ENCODE data around the gene SMIM41.

The SMIM41 gene

DNA sequence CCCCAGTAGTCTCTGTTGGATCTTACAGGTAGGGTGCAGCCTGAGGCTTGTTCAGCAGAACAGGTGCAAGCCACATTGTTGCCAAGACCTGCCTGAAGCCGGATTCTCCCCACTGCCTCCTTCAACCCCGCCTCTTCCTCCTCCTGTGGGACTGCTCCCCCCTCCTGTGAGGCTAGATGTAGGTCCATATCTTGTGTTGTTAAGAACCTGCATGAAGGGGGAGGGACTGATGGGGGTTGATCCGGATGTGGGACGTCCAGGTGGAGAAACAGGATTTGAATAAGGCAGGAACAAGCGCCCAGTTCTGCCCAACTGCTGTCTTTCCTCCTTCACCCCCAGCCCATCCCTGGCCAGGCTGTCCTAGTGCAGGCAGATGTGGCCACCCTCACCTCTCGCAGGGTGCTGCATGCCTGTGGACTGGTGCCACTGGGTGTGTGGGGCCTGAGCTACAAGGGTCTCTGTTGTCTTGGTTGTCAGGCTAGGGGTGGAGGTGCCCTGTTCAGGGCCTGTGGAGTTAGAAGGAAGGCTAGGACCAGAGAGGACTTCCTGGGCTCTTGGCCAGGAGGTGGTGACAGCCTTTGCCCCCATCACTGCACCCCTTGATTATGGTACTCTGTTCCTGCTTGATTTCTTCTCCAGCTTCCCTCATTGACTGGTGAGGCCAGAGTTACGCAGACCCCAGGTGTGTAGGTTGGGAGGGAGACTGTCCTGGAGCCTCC is 26.9 kb upstream of the SMIM41 start:
- DNase-seq, result no peak

DNA sequence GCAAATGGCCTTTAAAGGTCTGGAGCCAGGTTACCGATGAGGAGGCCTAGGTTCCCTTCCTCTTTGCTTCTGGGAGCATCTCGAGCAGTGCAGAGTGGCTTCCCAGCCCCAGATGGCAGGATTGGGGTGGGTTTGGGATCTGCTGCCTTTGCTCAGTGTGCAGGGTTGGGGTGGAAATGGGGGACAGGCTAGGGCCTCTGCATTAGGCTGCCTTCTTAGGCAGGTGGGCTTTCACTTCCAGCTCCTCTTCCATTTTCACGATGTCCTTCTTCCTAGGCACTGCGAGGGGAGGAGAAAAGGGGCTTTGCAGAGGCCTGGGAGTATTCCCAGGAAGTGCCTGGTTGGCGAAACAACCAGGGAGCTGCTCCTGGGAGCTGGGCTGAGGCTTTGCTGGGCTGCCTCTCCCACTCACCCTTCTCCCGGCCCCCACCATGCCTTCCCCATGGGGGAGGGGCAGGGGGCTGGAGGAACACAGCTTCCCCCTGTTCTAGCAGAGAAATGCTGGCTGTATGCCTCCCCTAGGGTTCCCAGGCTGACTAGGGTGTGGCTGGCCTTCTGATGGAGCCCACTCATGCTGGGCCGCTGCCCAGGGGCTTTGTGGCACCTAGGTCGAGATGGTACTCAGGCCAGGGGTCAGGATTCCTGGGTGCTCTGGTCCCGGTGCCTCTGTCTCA is 25.8 kb upstream of the SMIM41 start:
- DNase-seq, result no peak

DNA sequence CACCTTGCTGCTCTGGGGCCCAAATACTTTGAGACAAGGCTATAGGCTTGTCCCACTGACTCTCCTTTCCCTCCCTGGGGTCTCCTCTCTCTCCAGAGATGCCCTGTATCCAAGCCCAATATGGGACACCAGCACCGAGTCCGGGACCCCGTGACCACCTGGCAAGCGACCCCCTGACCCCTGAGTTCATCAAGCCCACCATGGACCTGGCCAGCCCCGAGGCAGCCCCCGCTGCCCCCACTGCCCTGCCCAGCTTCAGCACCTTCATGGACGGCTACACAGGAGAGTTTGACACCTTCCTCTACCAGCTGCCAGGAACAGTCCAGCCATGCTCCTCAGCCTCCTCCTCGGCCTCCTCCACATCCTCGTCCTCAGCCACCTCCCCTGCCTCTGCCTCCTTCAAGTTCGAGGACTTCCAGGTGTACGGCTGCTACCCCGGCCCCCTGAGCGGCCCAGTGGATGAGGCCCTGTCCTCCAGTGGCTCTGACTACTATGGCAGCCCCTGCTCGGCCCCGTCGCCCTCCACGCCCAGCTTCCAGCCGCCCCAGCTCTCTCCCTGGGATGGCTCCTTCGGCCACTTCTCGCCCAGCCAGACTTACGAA is 25.2 kb upstream of the SMIM41 start:
- DNase-seq, result no peak

DNA sequence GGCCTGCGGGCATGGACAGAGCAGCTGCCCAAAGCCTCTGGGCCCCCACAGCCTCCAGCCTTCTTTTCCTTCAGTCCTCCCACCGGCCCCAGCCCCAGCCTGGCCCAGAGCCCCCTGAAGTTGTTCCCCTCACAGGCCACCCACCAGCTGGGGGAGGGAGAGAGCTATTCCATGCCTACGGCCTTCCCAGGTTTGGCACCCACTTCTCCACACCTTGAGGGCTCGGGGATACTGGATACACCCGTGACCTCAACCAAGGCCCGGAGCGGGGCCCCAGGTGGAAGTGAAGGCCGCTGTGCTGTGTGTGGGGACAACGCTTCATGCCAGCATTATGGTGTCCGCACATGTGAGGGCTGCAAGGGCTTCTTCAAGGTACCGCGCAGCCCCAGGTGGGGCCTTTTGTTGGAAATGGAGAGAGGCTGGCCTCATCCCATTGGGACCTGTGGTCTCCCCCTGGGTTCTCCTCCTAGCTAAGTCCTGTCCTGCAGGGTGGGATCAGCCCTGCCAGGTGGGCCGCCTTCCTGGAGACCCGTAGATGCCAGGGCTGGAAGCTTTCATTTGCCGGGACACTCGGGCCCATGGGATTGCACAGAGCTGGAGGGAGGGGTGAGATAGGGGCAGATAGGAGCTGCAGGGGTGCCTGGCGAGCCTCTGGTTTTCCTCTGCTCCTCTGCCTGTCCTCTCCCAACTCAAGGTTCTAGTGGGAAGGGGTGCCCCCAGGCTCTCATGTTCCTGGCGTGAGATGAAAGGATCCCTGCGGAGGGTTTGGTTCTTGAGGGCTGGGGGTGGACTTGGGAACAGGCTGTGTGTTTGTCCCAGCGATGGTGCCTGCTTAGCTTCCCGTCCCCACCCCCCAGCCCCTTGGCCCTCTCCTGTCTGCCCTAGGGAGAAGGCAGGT is 24.4 kb upstream of the SMIM41 start:
- DNase-seq, result no peak

DNA sequence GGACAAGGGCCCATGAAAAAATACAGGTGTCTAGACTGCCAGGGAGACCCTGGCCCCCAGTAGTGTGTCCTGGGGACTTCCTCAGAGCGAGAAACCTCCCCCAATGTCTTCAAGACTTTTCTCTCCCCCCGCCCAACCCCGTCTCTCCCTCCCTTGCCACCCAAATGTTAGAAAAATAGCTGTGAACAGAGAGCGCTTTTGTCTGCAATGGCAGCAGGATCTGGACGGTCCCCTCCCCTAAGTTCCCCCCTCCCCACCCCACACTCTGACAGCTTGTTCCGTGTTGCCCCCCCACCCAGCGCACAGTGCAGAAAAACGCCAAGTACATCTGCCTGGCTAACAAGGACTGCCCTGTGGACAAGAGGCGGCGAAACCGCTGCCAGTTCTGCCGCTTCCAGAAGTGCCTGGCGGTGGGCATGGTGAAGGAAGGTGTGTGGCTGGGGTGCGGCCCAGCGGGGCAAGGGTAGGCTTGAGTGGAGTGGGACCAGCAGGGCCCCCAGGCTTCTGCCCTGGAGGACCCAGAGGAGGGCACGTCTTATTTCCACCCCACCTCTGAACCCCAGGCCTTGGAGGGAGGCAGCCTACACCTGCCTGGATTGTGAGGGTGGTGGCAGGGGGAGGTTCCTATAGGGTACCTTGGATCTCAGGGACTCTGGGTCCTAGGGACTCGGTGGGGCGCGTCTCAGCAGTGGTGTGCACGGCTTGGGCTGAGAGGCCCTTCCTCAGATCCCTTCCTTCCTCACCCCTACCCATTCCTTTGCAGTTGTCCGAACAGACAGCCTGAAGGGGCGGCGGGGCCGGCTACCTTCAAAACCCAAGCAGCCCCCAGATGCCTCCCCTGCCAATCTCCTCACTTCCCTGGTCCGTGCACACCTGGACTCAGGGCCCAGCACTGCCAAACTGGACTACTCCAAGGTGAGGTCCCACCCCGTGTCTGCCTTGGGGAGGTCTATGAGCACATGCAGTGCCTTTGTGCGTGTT is 23.5 kb upstream of the SMIM41 start:
- no peak for DNase-seq

DNA sequence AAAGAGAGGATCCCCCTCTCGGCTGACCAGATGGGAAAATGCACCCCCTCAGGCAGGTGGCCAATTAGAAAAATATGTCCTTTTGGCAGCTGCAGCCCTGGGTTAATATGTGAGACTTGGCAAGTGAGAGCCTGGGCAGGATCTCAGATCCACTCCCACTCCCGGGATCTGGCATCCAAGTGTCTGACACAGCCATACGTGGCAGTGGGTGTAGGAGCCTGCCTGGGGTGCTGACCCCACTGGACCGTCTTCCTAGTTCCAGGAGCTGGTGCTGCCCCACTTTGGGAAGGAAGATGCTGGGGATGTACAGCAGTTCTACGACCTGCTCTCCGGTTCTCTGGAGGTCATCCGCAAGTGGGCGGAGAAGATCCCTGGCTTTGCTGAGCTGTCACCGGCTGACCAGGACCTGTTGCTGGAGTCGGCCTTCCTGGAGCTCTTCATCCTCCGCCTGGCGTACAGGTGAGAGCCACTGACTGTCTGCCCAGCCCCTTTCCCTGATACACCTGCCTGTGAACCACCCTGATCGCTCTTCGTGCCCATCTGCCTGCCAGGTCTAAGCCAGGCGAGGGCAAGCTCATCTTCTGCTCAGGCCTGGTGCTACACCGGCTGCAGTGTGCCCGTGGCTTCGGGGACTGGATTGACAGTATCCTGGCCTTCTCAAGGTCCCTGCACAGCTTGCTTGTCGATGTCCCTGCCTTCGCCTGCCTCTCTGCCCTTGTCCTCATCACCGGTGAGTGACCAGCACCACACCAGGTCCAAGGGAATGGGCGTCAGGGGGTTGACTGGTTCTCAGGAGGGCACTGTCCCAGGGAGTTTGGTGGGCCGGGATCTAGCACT is 22.5 kb upstream of the SMIM41 start:
- DNase-seq, result no peak

DNA sequence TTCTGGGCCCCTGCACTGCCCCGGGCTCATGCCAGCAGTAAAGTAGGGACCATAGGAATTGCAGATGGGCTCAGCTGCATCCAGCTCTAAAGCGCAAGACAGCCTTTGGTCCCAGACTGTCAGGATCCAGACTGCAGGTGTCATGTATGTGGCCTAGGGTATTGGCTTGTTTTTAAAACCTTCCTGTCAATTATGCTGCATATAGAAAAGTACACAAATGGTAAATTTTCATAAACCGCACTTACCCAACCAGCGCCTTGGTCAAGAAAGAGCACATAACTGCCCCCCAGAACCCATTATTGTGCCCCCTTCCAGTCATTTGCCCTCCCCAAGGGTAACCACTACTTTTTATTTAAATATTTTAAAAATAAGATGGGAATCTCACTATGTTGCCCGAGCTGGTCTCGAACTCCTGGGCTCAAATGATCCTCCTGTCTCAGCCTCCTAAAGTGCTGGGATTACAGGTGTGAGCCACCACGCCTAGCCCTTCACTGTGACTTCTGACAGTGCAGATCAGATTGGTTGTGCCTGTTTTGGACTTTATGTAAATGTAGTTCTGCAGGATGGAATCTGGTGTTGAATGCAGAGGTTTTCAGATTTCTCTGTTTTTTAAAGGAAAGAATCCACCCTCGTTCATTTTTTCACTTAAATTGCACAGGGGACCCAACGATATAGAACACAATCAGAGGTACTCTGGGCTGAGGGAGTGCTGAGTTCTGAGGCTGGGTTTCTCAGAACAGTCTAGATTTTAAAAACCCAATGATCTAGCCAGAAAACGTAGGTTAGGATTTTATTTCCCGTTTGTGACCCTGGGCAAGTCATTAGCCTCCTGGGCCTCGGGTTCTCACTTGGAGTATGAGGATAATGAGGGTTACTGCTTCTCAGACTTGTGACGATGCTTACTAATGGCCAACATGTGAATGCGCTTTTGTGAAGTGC is 21.6 kb upstream of the SMIM41 start:
- no peak for DNase-seq

DNA sequence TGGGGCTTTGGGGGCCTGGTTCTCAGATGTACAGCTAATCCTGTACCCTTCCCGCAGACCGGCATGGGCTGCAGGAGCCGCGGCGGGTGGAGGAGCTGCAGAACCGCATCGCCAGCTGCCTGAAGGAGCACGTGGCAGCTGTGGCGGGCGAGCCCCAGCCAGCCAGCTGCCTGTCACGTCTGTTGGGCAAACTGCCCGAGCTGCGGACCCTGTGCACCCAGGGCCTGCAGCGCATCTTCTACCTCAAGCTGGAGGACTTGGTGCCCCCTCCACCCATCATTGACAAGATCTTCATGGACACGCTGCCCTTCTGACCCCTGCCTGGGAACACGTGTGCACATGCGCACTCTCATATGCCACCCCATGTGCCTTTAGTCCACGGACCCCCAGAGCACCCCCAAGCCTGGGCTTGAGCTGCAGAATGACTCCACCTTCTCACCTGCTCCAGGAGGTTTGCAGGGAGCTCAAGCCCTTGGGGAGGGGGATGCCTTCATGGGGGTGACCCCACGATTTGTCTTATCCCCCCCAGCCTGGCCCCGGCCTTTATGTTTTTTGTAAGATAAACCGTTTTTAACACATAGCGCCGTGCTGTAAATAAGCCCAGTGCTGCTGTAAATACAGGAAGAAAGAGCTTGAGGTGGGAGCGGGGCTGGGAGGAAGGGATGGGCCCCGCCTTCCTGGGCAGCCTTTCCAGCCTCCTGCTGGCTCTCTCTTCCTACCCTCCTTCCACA is 20.7 kb upstream of the SMIM41 start:
- DNase-seq, result peak; percentile 12

DNA sequence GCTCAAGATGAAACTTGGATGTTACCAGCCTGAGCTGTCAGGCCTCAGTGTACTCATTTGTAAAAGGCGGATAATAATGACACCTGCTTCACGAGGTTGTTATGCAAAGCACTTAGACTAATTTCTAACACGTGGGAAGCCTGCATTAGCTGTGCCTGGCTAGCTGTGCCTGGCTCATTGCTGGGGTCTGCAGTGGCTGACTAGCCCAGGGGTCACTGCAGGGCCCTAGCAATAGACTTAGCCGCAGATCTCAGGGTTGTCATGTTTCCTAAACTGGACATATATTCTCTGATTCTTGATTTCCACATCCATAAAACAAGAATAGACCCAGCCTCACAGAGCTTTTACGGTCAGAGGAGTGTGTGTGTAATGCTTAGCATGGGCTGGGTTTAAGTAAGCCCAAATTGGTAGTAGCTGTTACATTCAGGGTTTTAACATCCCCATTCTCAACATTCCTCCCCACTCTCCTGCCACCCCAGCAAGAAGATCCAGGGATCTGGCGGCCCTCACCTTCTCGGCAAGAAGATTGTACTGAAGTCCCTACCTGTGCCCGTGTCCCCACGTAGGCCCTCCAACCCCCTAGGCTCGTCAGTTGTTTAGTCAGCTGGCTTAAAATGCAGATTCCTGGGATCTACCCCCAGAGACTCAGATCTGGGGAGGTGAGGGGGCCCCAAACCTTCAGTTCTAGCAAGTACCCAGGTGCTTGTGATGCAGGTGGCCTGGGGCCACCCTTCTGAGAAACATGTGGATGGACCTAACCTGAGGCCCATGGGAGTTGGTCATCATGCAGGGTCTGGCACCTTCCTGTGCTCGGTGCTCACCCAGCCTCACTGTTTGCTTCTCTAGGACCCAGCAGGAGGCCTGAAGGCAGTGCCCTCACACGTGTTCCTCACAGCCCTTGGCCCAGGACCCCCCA is 19.7 kb upstream of the SMIM41 start:
- no peak for DNase-seq

DNA sequence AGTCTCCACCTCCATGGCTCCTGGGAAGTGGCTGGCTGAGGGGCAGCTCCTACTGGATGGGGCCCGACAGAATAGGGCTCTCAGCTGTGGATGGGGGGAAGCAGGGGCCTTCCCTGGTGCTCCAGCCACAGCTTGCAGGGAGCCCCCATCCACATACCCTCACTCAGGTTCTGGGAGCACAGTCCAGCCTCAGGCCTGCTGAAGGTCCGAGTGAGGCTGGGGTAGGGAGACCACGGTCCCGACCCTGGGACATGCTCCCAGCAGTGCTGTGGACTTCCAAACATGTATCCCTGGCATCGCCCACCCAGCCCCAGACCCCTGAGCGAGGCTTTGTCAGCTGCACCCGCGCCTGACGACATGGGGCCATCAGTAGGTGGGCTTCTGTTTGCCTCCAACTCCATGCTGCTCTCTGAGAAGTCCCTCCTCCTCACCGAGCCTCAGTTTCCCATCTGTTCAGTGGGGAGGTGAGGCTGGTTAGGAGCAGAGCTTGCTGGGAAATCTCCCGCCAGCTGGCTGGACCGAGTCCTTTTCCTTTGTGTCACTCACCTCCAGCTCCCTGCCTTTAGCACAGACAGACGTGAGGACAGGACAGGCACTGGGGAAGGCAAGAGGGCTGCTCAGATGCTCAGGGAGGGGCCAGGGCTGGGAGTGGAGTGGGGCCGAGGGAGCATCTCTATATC is 18.9 kb upstream of the SMIM41 start:
- no peak for DNase-seq

DNA sequence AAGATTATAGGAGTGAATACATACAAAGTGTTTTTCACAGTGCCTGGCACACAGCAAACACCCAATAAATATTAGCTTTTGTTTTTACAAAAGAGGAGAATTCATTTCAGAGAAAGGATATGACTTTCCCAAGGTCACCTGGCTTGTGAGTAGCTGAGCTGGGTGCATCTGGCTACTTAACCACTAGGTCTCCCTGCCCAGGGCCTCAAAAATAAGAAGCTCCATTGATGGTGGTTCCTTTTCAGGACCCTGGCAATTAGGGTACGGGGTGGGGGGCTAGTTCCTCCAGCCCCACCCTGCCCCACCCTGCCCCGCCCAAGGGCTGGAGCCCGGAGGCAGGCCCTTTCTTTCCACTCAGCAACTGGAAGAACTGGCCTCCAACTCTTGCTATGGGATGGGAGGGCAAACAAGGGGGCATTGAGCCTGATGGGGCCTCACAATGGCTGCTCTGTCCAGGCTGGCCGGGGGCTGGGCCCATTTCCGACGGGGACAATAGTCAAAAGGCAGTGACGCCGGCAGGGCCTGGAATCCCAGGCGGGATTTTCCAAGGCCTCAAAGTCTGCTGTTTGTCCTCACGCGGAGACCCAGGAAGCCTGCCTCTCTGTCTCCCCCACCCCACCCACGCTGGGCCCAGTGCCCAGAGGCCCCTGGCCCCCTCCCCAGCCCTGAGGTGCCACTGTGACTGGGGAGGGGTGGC is 17.9 kb upstream of the SMIM41 start:
- no peak for DNase-seq

DNA sequence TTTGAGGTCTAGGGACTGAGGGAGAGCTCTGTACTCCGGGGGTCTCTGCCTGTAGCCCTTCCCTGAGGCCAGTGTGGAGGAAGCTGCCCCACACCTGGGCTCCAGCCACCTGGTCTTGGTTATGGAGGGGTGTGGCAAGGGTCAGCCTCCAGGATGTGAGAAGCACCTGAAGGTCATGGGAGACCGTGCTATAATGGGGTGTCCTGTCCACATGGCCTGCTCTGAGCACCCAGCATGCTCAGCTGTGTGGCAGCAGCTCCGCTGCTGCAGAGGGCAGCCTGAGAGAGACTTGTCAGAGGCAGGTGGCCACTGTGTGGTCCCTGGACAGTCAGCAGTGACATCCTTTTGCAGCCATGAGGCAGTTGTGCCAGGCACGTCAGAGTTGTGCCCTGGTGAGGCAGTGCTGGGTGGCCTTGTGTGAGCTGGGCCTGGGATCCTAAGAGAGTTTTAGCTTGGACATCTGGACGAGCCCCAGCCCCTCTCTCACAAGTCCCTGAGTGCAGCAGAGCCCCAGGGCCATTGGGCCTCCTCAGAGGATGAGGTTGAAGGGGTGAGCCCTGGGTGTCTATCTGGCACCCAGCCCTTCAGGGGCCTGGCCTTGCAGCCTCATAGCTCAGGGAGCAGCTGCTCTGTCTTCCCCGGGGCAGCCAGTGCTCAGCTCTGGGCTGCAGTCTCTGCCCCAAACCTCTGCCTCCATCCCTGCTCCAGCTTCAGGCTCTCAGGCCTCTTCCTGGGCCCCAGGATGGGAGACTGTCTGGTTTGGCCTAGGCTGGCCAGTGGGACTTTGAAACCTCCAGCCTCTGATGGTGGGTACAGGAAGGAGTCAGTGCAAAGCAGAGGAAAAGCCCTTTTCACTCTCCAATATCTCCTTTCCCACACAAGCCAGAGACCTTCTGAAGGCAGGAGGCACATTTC is 17.1 kb upstream of the SMIM41 start:
- no peak for DNase-seq

DNA sequence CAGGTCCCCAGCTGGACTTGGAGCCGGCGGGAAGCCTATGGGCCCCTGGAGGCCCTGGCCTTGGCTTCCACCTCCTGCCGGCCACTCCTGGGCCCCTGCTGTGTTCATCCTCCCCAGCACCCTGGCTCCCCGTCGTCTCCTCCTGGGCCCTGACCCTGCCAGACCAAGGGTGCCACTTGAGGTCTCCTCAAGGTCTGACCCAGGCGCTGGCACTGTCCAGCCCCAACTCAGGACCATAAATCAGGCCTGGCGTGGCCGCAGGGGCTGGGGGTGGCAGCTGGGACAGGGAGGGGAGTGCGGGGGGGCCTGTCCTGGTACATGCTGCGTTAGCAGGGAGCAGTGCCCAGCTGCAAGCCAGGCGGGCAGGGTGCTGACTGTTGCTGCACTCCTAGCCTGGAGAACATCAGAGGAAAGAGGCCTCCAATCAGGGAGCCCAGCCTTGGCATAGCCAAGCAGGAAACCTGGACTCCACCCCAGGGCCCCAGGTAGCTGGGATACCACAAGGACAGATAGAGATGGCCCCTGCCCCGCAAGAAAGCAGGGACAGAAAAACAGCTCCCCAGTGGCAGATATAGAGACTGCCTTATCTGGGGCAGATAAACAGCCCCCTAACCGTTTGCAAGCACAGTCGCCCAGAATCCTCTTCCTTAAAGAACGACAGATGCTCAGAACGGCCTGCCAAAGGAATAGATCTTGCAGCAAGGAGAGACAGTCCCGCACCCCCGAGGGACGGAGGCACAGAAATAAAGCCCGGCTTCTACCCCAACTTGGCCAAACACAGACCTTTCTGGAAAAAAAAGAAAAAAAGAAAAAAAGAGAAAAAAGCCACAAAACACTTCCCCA is 16.2 kb upstream of the SMIM41 start:
- DNase-seq, result no peak

DNA sequence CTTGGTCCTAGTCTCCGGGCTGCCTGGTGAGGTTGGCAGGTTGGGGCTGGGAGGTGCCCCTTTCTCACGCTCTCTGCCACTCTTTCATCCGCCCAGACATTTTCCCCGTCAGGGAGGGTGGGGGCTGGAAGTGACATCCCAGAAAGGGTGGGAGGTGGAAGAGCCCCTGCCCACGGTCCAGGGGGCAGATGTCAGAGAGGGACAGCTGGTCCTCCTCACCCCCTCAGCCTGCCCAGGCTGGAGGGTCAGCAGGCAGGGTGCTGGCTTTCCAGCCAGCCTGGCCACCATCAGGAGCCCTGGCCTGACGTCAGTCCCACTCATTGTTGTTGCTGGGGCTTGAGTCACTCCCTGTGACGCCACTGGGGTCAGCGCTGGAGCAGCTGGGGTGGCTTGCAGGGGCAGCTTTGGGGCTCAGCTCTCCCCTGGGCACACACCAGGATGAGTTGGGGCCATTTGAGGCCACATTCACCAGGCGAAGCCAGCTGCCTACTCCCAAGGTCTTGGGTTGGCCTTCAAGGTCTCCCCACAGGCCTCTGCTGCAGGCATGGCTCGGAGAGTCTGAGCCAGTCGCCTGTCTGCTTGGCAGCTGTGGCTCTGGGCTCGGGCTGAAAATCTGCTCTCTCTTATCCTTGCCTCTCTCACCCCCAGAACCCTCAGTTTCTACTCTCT is 15.4 kb upstream of the SMIM41 start:
- DNase-seq, result no peak

All from NCI-H1105 treated with DMSO at 0.1 percent for 48 hours (cell line).